Neural cell (in vitro differentiated cells): Measurements from ENCODE around the gene SPTLC2.

ENCODE experiments used
- EP300 ChIP-seq: fragments of 450-650 bp; conservative IDR thresholded peaks from 2 replicates; pipeline ENCODE4 v1.6.1; 2014; ENCODE audit warnings: antibody characterized with exemption, mild to moderate bottlenecking, moderate library complexity; ENCODE audit not compliant: poor library complexity, severe bottlenecking
- EZH2 ChIP-seq: fragments of 200-600, 300-800 bp; shearing (Covaris generic), sonication (generic); IDR thresholded peaks from 2 replicates; pipeline ENCODE4 v1.6.1; 2014; ENCODE audit warnings: antibody characterized with exemption, low read length, borderline replicate concordance, mild to moderate bottlenecking; ENCODE audit not compliant: insufficient read depth, poor library complexity, severe bottlenecking
- MXI1 ChIP-seq: fragments of 450-650 bp; conservative IDR thresholded peaks from 2 replicates; pipeline ENCODE4 v1.6.1; 2014; ENCODE audit warnings: antibody characterized with exemption, mild to moderate bottlenecking; ENCODE audit not compliant: poor library complexity, severe bottlenecking
- POLR2AphosphoS5 ChIP-seq: IDR thresholded peaks from 2 replicates; pipeline ENCODE4 v1.6.1; 2012
- RAD21 ChIP-seq: fragments of 450-650 bp; conservative IDR thresholded peaks from 2 replicates; pipeline ENCODE4 v1.6.1; 2014; ENCODE audit warnings: antibody characterized with exemption, mild to moderate bottlenecking, moderate library complexity
- SMC3 ChIP-seq: fragments of 450-650 bp; conservative IDR thresholded peaks from 2 replicates; pipeline ENCODE4 v1.6.1; 2014; ENCODE audit warnings: antibody characterized with exemption, mild to moderate bottlenecking, moderate library complexity; ENCODE audit not compliant: poor library complexity
- TAF1 ChIP-seq: IDR thresholded peaks from 2 replicates; pipeline ENCODE4 v1.6.1; 2012; ENCODE audit warnings: low read depth
- TF ChIP-seq, protein P1 (sequence below): fragments of 450-650 bp; IDR thresholded peaks from 2 replicates; pipeline ENCODE4 v1.5.1; 2014; ENCODE audit warnings: antibody characterized with exemption, mild to moderate bottlenecking, moderate library complexity; ENCODE audit not compliant: poor library complexity, severe bottlenecking
- TF ChIP-seq, protein P2 (sequence below): IDR thresholded peaks from 2 replicates; pipeline ENCODE4 v1.6.1; 2012; ENCODE audit warnings: borderline replicate concordance

DNA sequence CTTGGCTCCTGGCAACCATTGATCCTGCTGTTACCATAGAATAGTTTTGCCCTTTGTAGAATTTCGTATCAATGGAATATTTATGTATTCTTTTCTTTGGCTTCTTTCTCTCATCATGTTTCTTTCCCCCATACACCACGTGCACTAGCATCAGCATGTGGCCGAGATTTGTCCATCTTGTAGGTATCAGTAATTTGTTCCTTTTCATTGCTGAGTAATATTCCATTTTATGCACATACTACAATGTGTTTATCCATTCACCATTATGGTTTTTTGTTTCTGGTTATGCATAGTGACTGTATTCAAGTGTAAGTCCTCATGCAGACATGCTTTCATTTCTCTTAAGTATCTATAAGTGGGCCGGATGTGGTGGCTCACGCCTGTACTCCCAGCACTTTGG lies 113.3 kb downstream of the SPTLC2 start:
- no peak for TF ChIP-seq MXI1
- TF ChIP-seq, protein P1, sequence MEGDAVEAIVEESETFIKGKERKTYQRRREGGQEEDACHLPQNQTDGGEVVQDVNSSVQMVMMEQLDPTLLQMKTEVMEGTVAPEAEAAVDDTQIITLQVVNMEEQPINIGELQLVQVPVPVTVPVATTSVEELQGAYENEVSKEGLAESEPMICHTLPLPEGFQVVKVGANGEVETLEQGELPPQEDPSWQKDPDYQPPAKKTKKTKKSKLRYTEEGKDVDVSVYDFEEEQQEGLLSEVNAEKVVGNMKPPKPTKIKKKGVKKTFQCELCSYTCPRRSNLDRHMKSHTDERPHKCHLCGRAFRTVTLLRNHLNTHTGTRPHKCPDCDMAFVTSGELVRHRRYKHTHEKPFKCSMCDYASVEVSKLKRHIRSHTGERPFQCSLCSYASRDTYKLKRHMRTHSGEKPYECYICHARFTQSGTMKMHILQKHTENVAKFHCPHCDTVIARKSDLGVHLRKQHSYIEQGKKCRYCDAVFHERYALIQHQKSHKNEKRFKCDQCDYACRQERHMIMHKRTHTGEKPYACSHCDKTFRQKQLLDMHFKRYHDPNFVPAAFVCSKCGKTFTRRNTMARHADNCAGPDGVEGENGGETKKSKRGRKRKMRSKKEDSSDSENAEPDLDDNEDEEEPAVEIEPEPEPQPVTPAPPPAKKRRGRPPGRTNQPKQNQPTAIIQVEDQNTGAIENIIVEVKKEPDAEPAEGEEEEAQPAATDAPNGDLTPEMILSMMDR: no peak
- TF ChIP-seq EZH2: no peak
- TF ChIP-seq TAF1: no peak
- TF ChIP-seq EP300: no peak
- no peak for TF ChIP-seq POLR2AphosphoS5
- TF ChIP-seq RAD21: no peak
- TF ChIP-seq SMC3: no peak
- TF ChIP-seq, protein P2, sequence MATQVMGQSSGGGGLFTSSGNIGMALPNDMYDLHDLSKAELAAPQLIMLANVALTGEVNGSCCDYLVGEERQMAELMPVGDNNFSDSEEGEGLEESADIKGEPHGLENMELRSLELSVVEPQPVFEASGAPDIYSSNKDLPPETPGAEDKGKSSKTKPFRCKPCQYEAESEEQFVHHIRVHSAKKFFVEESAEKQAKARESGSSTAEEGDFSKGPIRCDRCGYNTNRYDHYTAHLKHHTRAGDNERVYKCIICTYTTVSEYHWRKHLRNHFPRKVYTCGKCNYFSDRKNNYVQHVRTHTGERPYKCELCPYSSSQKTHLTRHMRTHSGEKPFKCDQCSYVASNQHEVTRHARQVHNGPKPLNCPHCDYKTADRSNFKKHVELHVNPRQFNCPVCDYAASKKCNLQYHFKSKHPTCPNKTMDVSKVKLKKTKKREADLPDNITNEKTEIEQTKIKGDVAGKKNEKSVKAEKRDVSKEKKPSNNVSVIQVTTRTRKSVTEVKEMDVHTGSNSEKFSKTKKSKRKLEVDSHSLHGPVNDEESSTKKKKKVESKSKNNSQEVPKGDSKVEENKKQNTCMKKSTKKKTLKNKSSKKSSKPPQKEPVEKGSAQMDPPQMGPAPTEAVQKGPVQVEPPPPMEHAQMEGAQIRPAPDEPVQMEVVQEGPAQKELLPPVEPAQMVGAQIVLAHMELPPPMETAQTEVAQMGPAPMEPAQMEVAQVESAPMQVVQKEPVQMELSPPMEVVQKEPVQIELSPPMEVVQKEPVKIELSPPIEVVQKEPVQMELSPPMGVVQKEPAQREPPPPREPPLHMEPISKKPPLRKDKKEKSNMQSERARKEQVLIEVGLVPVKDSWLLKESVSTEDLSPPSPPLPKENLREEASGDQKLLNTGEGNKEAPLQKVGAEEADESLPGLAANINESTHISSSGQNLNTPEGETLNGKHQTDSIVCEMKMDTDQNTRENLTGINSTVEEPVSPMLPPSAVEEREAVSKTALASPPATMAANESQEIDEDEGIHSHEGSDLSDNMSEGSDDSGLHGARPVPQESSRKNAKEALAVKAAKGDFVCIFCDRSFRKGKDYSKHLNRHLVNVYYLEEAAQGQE: no peak
